GM19351 (cell line): ENCODE results near the gene AZIN2.
"Not testable (repeated sequence)": the region's sequence is repeated elsewhere in the genome, so short reads cannot be mapped to it uniquely, and the experiment has no call there.

Experiments used
- ATAC-seq: cut with Tn5 transposase; IDR thresholded peaks from one replicate; pipeline ENCODE4 v1.9.1; 2021; ENCODE audit warnings: mild to moderate bottlenecking, moderate library complexity; ENCODE audit not compliant: unreplicated experiment

AZIN2 gene

DNA sequence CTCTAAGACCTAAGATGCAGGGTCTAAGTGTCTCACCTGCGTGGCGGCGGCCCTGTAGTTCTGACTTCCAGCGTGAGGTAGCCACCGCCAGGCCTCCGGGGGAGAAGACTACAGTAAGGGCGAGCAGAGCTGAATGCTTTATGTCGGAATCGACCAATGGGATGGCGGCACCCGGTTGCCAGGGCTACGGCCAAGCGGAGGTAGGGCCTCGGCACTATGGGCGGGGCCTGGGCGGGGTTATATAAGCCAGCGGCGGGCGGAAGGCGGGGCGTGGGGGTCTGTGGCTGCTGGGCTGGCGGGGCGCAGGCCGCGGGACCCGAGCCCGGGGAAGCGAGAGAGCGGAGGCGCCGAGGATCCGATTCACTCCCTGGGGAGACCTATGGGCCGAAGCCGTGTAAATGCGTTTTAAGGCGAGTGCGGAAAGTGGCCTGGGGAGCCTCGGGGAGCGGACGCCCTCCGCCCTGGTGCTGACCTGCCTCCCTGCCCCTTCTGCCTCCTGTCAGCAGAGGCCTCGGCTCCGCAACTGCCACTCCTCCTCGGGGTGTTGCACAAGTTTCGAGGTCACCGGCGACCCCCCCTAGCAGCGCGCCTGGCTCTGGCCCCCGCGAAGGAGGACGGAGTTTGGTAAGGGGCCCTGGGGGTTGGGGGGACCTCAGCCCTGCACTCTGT lies at the start of gene AZIN2:
AZIN2 (plus strand) TSS at position 269 of the 669 bp plus-strand sequence. CDS start 1,097 bp downstream, outside the sequence.
- ATAC-seq: peak; percentile 98

- ATAC-seq: no peak
These were observed 49.4 kb upstream of the AZIN2 start for GRCh38 chr1:33031506-33031905.

DNA sequence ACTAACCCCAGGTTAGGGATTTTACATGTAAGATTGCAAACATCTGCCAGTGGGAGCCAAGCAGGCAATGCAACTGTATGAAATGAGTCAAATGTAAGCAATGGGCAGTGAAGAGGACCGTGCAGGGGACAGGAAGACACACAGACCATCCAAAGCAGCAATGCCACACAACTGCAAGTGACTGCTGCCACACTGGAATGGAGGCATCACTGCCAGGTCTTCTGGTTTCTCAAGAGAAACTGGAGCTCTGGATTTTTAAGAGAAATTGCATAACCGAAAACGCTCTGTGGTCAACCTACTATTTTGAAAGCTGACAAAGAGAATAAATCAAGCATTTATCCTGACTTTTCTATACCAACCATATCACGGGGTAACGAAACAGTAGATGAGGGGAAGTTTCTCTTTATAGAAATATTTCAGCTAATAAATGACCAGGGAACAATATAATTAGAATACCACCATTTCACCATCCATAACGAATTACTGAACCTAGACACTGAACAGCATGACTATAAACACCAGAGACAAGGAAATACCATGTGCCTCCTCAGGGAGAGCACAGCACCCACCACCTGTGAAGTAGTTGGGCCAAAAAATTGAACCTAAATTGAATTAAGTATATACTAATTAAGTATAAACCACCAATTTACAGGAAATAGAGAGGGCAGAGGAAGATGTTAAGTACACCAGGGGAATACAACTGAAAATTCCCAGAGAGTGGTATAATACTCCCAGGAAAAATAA lies 48.7 kb upstream of the AZIN2 start:
- no peak for ATAC-seq

DNA sequence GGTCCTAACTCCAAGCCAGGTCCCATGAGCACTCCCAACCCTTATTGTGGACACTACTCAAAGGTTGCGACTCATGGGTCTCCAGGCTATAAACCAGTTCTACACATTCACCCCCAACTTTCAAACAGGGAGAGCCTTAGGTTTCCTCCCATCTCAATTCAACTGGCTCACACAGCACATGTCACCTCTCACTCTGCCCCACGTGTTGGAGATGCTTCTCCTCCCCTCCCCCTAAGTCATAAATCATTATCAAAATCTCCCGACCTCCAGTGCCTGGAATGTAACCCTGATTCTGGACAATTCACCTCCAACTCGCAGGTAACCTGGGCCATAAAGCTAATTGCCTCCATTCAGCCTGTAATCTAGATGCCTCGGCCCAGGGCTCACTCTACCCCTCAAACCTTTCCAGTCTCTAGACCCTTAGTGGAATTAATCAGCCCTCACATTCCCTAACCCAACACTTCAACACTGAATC lies 44.9 kb upstream of the AZIN2 start:
- ATAC-seq: no peak

DNA sequence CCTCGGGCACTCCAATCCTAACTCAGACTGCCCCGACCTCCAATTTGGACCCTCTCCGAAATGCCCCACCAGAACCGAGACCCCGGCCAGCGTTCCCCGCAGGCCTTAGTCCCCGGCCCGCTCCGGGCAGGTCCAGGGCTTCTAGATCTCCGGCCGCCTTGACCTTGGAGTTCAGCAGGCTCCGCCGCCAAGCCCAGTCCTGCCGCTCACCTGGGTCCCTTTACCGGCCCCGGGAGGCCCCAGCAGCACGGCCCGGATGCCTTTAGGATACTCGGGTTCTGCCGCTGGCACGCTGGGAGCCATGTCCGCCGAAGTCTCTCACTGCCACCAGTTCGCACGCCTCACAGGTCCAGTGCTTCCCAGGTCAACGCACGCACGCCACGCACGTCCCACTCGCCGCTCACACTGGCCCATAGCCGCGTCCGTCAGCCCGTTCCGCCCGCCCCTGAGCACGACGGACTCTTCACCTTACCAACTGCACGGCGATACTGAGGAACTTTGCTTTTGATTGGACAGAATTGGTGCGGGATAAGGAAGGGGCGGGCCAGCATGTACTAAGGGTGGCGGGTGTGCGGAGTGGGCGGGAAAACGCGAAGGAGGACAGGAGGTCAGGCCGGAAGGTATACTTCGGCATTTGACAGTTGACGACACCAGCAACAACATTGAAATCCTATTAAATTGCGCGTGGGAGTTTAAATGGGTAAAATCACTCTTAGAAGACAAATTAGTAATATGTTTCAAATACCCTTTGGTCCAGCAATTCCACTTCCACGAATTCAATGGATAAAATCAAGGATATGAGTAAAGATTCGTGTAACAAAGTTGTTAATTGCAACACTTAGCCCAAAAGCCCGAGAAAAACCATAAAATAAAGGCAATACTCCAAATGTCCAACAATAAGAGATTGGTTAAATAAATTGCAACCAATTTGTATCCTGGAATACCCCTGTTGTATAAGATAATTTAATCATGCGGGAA lies 44.1 kb upstream of the AZIN2 start, which contains the start of gene AK2:
AK2 (minus strand) TSS at position 358 of the 978 bp plus-strand sequence; CDS start at position 303, 55 bp downstream.
- peak; percentile 99 for ATAC-seq

DNA sequence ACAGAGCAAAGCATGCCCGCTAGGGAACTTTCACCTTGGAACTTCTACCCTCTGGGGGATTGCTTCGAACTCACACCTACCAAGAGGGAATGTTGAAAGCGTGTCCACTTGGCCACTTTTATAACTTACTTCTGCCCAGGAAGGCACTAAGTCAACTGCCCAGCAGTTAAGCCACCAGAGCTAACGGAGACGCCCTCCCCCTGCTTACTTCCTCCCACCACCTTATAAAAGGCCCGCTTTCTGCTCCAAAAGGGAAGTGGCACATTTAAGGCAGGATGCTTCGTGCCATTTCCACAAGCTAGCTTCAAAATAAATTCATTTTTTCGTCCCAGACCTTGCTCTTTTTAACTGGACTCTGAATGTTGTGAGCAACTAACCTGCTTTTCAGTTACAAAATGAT lies 41.1 kb upstream of the AZIN2 start:
- no peak for ATAC-seq

GRCh38 chr1:33041026-33041425 lies 39.9 kb upstream of the AZIN2 start:
- no peak for ATAC-seq

DNA sequence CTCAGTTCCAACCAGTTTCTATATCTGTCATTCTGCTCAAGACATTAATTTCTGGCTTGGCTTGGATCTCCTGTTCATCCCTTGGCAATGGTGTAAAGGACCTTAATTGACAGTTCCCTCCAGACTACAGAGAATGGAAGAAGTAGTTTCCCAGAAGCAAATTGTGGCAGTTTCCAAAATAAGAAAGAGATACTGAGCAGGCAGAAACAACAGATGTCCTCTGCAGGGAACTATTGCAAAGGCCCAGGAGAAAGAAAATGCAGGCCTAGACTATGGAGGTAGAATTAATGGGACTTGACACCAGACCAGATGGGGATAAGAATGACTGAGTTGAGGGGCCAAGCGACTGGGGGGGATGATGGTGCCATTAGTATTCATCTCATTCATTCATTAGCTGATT lies 38.1 kb upstream of the AZIN2 start:
- no peak for ATAC-seq

GRCh38 chr1:33043267-33044092 lies 37.5 kb upstream of the AZIN2 start:
- no peak for ATAC-seq

- ATAC-seq: no peak
These were observed 35.7 kb upstream of the AZIN2 start for GRCh38 chr1:33045246-33045645.

DNA sequence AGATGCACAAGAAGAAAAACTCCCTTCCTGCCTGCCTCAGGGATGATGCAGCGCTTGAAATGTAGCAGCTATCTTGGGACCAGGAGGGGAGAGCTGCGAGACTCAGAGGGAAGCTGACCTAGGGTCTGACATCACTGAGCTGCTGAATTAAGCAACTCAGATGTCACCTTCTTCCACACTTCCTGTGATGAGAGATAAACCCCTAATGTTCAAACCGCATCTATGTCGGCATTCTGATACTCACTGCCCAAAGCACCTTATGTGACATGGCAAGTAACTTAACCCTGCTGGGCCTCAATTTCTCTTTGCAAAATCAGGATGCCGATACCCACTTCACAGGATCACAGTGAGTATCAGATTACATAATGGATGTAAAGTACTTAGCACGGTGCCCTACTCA lies 35.1 kb upstream of the AZIN2 start:
- ATAC-seq: no peak

DNA sequence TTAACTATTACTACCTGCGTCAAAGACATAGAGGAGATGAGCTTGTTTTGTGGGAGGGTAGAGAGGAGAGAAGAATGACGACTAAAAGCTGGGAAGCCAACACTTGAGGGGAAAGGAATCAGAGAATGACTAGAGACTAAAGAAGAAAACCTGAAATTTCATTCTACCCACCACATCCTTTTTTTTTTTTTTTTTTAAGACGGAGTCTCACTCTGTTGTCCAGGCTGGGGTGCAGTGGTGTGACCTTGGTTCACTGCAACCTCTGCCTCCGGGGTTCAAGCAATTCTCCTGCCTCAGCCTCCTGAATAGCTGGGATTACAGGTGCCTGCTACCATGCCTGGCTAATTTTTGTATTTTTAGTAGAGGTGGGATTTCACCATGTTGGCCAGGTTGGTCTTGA lies 34.7 kb upstream of the AZIN2 start:
- not testable (repeated sequence) for ATAC-seq

GRCh38 chr1:33047290-33047689 lies 33.7 kb upstream of the AZIN2 start:
- ATAC-seq: no peak

DNA sequence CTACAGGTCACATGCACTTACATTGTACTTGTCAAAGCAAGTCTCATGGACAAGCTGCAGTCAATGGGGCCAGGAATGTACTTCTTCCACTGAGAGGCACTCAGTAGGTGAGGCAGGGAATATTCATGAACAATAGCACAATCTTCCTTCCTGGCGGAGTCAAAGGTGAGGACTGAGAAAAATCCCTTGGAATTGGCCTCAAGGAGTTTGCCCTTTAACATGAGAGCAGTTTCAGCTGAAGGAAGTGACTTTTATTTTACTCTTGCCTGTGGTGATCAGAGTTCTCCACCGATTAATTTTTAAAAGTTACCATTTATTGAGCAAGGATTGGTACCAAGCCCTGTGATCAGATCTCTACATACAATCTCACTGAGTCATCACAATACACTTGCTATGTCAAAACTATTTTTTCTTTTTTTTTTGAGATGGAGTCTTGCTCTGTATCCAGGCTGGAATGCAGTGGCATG lies 33.1 kb upstream of the AZIN2 start:
- no peak for ATAC-seq

DNA sequence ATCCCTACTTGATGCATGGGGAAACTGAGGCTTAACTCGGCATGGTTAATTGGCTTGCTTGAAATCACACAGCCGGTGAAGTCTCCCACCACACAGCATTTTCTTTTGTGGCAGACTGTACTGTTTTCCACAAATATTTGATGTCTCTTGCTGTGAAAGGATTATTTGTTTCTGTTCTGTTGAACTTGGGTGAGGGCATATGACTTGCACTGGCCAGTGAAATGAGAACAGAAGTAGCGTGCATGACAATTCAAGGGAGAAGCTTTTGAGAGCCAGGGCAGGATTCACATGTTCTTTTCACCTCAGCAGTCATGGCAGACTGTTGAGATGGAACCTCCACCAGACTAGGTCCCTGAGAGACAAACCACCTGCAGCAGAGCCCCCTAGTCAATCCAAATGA lies 32.5 kb upstream of the AZIN2 start:
- ATAC-seq: no peak

DNA sequence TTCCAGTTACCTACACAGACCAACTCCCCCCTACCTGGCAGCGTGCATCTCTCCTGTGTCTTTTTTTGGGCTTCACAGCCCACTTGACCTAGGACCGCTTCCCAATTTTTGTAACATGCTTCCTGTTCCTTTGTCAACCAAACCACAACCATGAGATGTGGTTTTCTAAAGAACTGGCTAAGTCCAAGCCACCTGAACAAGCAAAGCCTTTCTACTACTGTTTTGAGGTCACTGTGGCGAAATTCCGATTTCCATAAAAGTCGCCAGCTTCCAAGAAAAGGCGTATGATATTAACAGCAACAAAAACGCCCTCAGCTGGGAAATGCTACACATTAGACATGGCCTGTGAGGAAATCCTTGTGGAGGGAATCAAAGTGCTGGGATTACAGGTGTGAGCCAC lies 31.6 kb upstream of the AZIN2 start:
- ATAC-seq: no peak

DNA sequence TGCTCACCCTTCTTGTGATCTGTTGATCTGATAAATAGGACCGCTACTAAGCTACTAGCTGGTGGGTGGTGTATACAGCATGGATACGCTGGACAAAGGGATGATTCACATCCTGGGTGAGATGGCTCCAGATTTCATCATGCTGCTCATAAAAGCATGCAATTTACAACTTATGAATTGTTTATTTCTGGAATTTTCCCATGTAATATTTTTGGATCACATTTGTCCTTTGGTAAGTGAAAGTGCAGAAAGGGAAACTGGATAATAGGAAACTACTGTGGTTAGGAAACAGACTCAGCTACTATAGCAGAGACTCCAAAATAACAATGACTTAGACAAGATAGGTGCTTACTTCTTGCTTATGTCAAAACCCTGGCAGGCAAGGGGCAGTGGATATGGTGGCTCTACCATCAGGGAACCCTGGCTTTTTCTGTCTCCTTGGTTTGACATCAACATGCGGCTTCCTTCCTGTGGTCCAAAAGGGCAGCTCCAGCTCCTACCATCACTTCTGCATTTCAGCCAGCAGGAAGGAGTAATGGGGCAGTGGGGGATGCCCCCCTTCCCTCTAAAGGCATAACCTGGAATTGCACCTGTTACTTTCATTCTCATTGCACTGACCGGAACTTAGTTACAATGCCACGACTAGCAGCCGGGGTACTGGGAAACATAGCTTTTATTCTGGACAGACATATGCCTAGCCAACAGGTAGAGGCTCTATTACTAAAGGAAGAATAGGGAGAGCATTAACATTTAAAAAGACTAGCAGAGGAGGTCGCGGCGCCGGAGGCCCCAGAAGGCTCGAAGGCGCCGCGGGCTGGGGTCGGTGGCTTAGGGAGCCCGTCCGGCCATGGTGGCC lies 30.5 kb upstream of the AZIN2 start:
- no peak for ATAC-seq

GRCh38 chr1:33055210-33056008 lies 25.5 kb upstream of the AZIN2 start:
- no peak for ATAC-seq
